Muscle of arm (tissue), 14 donors: ENCODE results near the gene TPD52L2. TPM values are rescaled to one million over a fixed set of nuclear protein-coding genes. Genes with fewer than 3 reads are reported as not detected.

ENCODE experiments used
- DNase-seq: peaks from one replicate; pipeline ENCODE4 v3.0.0-alpha.2; 2013
- long read RNA-seq, 11 donors: transcript quantifications; one replicate each; lab custom pipeline, GENCODE V29; 2026
- polyA plus RNA-seq, 12 donors: library from polyadenylated mRNA; unstranded; fragments of 120-200 nt; gene quantifications; one replicate each; pipeline ENCODE4 v1.2.1, GENCODE V29; 2013; ENCODE audit not compliant: insufficient read length in 12 of 12

TPD52L2 gene
- 10 to 100 TPM in 11 of 12 donors, not detected in 1; 69.3 to 87.5 (median 77.7) TPM for polyA plus RNA-seq
- long read RNA-seq, donor 1, full-length matches to known transcripts, result 37 of 58 reads
- long read RNA-seq, donor 1, partial matches to known transcripts, result 21 of 58 reads
- long read RNA-seq, donor 1, other reads (novel, unspliced or antisense), result 0 of 58 reads
- long read RNA-seq, donor 2, full-length matches to known transcripts, result 34 of 39 reads
- long read RNA-seq, donor 2, partial matches to known transcripts, result 5 of 39 reads
- long read RNA-seq, donor 2, other reads (novel, unspliced or antisense), result 0 of 39 reads
- long read RNA-seq, donor 3, full-length matches to known transcripts, result 13 of 19 reads
- long read RNA-seq, donor 3, partial matches to known transcripts, result 6 of 19 reads
- long read RNA-seq, donor 3, other reads (novel, unspliced or antisense), result 0 of 19 reads
- long read RNA-seq, donor 4, full-length matches to known transcripts, result 8 of 13 reads
- long read RNA-seq, donor 4, partial matches to known transcripts, result 5 of 13 reads
- long read RNA-seq, donor 4, other reads (novel, unspliced or antisense), result 0 of 13 reads
- long read RNA-seq, donor 5, full-length matches to known transcripts, result 40 of 45 reads
- long read RNA-seq, donor 5, partial matches to known transcripts, result 5 of 45 reads
- long read RNA-seq, donor 5, other reads (novel, unspliced or antisense), result 0 of 45 reads
- long read RNA-seq, donor 6, full-length matches to known transcripts, result 8 of 21 reads
- long read RNA-seq, donor 6, partial matches to known transcripts, result 13 of 21 reads
- long read RNA-seq, donor 6, other reads (novel, unspliced or antisense), result 0 of 21 reads
- long read RNA-seq, donor 7, full-length matches to known transcripts, result 12 of 12 reads
- long read RNA-seq, donor 7, partial matches to known transcripts, result 0 of 12 reads
- long read RNA-seq, donor 7, other reads (novel, unspliced or antisense), result 0 of 12 reads
- long read RNA-seq, donor 8, full-length matches to known transcripts, result 31 of 47 reads
- long read RNA-seq, donor 8, partial matches to known transcripts, result 16 of 47 reads
- long read RNA-seq, donor 8, other reads (novel, unspliced or antisense), result 0 of 47 reads
- long read RNA-seq, donor 9, transcript TPD52L2-203 (6 exons, 2,237 nt), result major isoform, 10 of 18 reads
- long read RNA-seq, donor 9, transcript TPD52L2-202 (7 exons, 2,297 nt), result minor isoform, 8 of 18 reads
- long read RNA-seq, donor 9, partial matches to known transcripts, result 0 of 18 reads
- long read RNA-seq, donor 9, other reads (novel, unspliced or antisense), result 0 of 18 reads
- long read RNA-seq, donor 10, full-length matches to known transcripts, result 26 of 31 reads
- long read RNA-seq, donor 10, partial matches to known transcripts, result 5 of 31 reads
- long read RNA-seq, donor 10, other reads (novel, unspliced or antisense), result 0 of 31 reads
- long read RNA-seq, donor 11, full-length matches to known transcripts, result 32 of 32 reads
- long read RNA-seq, donor 11, partial matches to known transcripts, result 0 of 32 reads
- long read RNA-seq, donor 11, other reads (novel, unspliced or antisense), result 0 of 32 reads

DNA sequence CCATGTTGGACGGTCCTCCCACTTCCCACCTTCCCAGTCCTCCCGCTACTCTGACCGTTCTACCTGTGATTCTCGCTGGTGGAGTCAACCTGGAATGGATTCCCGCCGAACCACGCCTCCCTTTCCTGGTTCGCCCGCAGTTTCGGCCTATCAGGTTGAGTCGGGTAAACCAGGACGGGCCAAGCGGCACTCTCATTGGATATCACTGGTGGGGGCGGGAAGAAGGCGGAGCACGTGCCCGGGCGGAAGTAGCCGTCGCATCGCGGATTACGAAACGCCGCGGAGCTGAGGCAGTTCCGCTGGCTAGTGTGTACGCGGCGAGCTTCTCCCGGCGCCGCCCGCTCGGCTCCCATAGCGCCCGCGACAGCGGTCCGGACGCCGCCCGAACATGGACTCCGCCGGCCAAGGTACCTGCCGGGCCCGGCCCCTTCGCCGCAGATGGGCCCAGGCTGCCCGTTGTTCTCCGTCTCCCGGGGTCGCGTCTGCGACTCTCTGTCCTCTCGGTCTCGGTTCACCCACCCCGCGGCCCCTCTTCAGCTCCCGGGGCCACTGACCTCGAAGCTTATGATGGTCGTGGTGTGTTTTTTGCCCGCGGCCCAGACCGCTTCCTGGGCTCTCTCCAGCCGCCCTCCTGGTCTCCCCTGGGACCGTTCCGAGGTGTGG lies at the start of gene TPD52L2:
TPD52L2 (plus strand) TSS at position 293 of the 663 bp plus-strand sequence; CDS start at position 389, 96 bp downstream.
- DNase-seq, result peak; percentile 98

DNA sequence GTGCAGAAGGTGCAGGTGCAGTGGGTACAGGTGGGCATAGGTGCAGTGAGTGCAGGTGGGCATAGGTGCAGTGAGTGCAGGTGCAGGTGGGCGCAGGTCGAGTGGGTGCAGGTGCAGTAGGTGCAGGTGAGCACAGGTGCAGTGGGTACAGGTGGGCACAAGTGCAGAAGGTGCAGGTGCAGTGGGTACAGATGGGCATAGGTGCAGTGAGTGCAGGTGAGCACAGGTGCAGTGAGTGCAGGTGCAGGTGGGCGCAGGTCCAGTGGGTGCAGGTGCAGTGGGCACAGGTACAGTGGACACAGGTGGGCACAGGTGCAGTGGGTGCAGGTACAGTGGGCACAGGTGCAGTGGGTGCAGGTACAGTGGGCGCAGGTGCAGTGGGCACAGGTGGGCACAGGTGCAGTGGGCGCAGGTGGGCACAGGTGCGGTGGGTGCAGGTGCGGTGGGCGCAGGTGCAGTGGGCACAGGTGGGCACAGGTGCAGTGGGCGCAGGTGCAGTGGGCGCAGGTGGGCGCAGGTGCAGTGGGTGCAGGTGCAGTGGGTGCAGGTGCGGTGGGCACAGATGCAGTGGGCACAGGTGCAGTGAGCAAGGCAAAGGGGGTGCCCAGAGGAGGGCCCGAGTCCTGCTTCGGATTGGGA lies 49.3 kb upstream of the TPD52L2 start:
- no peak for DNase-seq

DNA sequence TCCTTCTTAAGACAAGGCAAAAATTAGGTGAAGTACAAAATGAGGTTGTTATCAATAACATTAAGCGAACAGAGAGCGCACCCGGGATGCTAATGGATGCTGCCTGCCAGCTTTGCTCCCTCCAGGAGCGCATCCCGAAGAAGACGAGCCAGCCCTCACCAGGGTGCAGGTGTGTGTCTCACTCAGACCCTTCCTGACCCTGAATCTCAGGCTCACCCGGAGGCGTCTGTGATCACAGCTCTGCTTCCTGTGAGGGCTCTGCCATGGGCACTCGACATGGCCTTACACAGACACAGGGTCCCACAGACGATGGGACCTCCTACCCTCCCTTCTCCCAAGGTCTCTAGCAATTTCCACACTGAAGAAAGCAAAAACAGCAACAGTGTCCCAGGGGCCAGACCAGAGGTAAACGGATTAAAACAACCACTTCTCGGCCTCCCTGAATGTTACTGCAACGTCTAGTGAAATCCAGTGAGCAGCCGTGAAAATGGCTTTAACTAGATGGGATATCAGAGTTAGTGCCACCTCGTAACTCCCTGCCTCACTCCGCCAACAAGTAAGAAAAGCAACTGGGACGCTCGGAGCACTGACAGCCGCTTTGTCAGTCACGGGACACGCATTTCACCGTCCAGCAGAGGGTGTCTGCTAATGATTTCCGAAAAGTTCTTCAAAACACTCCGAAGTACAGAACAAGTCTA lies 45.7 kb upstream of the TPD52L2 start:
- no peak for DNase-seq

DNA sequence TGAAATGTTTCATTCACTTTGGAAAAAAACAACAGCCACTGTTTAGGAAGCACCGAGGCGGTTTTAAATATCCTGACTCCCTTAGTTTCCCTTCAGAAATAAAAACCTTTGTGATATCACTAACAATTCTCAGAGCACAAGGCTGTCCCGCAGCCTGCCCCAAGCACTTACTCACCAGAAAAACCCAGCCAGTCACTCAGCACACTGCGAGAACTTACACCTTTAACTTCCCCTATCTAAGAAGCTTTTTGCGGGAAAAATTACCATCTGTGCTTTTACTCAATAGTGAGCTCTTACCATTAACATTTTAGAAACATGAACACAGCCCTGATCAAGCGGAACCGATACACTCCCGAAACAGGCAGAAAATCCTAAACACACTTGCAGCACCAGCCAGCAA lies 43.3 kb upstream of the TPD52L2 start:
- no peak for DNase-seq

DNA sequence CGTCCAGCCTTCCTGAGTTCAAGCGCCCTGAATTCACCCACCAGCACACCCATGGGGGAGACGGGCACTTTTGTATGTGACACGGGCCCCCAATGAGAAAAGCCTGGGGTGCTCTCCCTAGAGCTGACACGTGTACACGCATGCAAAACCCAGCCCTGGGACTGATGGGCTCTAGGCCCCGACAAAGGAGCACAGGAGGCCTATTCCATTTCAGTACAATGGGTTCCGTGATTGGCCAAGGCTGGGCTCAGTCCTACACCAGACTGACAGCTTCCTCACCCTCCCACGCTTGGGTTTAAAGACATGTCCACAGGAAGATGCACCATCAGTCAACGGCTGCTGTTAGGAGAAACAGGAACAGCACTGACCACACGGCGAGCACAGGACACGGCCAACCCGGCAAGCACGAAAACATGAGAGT lies 42.8 kb upstream of the TPD52L2 start:
- DNase-seq, result no peak

DNA sequence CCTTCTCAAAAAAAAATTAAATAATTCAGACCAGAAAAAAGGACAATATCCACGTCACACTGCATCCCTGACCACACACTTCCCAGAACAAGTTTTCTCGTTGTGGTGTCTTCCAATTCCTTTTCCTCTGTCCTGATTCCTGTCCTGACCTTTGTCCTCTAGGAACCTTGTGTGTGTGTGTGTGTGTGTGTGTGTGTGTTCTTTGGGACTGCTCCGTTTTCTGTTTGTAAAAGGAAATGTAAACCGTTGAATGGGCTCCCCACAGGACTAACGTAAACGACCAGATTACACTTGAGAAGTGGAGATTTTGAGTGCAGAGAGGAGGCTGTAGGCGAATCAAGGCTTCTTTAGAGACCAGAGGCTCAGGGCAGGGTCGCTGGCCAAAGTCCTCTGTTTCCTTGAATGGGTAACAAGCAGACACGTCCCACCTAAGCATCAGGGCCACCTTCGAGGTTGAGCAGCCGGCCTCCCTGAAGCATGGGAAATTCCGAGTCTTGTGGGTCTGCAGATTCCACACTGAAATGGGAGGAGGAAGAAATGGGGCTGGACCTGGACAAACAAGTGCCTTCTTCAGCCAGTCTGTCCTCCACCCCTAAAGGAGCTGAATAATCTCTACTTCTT lies 41.3 kb upstream of the TPD52L2 start:
- DNase-seq, result no peak

DNA sequence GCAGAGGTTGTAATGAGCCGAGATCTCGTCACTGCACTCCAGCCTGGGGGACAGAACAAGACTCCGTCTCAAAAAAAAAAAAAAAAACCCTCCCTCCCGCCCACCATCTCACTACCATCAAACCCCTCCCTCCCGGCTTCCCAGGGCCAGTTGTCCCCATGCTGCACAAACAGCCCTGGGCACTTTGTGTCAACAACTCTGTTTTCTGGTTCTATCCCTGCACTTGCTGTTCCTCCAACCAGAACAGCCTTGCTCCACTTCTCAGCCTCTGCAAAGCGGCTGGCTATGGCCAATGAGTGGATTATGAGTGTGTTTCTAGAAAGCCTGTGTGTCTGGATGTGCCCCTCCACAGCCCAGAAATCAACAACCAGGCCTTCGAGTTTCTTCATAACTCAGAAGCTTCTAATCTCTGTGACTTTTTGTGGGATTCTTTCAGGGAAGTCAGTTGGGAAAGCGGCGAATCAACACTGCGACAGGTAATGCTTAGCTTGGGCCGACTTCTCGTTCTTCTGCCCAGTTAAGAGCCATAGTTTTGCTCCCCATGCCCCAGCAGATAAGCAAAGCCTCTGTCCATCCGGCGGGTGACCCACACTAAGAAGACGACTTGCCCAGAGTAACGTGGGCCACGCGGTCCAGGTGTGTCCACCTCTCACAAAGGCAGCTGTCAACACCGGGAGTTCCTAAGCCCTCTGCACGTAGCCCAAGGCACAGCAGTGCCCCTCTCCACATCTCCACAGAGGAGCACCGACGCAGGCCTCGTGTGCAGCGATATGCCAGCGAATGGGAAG lies 39.5 kb upstream of the TPD52L2 start:
- no peak for DNase-seq

DNA sequence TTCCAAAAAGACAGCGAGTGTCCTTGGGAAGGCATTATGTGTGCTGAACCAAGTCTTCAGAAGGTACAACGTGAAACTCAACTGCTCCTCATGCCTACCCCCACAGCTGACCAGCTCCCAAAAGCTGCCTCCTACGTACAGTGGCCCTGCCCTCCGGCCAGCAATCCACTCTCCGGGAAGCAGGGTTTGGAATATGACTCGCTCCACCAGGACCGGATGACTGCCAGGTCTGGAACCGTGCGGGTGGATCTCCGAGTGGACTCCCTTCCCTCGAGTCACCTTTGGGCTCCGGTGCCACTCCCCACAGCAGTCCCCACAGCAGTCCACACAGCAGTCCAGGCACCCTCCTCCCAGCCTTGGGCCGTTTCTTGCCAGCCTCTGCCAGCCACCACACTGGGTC lies 38.3 kb upstream of the TPD52L2 start:
- DNase-seq, result no peak

DNA sequence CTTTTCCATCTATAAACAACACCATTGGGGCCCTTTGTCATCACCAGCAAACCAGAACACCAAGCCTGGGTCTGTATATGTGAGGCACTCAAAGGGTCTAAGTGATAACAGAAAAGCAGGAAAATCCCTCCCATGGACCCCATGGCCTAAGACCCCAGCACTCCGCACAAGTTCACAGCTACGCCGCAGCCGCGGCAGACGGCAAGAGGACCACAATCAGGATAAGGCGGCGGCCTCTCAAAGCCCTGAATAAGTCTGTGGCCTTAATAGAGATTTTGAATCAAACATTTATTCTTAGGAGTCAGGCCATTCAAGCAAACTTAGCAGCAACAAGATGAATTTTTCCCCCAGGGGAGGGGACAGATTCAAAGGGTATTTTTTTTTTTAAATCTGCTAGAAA lies 36.9 kb upstream of the TPD52L2 start:
- no peak for DNase-seq

DNA sequence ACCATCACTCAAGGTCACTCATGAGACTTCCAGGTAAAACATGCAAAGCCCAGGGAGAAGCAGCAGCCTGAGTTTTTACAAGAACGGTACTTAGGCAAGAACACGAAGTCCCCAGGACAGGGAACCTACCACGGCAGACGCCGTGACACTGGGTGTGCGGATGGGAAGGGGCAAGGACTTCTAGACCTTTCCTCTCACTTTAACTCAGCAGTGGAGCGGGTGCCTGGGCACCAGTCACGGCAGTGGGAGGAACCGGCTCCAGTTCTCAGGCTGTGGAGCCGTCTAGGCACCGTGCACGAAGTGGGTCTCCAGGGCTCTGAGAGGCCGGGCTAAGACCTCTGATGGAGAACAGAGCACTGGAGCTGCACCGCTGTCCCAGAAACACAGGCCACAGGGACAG lies 36.5 kb upstream of the TPD52L2 start:
- DNase-seq, result no peak

DNA sequence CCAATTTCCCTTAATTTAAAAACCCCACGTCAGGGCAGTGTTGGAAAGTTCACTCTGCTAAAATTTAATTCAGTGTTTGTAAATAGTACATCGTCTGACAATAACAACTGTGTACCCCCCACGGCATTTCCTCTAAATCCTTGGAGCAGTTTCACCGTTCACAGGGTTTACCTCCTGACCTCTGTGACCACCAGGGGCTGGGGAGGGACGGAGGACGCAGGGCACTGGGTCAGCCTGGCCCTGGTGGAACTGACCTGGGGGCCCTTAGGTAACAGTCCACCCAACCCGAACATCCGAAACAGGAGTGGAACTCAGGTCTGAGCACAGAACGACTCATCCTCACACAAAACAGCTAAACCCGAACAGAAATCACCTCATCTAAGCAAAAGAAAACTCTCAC lies 36.1 kb upstream of the TPD52L2 start:
- DNase-seq, result no peak

DNA sequence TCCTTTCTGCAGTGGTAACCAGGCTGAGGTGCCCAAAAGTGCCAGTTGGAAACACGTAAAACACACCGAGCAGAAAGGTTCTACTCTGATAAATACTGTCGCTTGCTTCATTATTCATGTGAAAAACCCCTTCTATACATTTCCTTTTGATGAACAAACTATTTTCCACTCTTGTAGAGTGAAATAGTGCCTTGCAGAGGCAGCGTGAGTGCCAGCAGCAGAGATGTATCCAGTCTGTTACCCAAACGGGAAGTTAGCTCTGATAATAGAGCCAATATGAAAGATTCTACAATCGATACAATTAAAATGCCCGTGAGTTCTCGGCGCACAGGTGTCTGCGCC lies 35.5 kb upstream of the TPD52L2 start:
- no peak for DNase-seq

DNA sequence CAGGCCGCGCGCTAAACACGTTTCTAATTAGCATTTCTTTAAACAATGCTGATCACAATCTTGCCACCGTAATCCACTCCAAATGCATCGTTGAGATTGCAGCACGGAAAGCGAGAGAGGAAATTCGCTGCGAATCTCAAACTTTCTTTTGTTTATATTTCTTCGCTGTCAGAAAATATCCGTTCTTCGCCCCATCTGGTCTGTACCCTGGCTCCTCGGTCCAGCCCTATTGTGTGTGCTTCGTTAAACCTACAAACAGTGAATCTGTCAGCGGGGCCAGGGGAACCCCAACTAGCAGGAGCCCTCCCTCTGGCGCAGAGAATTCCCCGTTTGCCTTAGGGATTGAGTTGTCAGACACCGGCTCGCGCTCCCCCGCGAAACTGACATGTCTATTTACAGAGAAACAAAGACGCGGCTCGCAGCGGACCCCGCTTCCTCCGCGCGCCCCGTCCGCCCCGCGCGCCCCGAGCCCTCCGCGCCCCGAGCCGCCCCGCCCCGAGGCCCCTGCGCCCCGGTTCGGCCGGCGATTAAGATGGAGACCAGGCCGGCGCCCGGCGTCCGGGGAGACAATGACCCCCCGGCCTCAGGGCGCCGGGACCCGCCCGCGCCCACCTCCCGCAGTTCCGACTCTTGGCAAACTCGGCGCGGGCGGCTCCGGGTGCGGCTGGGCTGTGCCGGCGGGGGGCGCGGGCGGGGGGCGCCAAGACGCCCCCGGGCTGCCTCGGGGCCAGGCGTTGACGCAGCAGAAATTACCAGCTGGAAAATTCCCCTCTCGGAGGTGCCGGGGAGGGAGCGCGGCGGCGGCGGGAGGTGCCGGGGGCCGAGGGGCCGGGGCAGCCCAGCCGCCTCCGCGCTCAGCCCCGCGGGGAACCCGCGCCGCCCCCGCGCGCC lies 34.9 kb upstream of the TPD52L2 start:
- no peak for DNase-seq

DNA sequence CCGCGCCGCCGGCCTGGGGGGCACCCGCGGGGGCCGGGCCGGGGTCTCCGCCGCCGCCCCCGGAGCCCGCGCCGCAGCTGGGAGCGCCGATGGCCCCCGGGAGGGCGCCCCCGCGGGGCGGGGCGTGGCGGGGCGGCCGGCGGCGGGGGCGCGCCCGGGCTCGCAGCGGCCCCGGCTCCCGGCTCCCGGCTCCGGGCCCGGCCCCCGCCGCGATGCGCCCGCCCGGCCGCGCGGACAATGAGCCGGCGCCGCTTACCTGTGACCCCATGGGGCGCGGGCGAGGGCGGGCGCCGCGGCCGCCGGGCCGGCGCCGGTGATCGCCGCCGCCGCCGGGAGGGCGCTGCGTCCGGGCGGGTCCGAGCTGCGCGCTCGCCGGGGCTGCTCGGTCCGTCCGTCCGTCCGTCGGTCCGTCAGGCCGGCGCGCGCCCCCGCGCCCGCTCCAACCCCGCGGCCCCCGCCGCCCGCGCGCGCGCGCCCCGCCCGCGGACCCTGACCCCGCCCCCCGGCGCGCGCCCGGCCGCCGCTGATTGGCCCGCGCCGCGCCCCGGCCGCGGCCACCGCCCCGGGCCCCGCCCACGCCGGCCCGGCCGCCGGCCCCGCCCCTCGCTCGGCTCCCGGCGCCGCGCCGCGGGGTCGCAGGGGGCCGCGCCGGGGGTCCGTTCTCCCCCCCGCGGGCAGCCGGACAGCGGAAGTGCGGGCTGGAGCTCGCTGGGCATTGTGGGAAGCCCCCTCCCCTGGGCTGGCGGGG lies 34.1 kb upstream of the TPD52L2 start, which contains the start of gene ZBTB46:
ZBTB46 (minus strand) TSS at position 424 of the 748 bp plus-strand sequence. CDS start 40,507 bp downstream, outside the sequence.
- no peak for DNase-seq

DNA sequence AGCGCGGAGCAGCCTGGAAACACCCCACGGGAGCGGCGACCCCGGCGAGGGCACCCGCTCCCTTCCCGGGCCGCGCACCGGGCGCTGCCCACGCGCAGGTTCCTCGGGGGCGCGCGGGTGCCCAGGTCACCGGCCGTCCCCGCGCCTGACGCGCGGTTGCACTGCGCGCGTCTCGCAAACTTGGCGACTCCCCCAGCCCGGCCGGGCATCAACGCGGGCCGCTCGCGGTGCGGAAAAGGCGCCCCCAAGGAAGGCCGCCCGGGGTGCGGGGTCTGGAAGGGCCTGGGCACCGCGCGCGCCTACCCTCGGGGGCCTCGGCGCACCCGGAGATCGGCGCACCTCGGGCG lies 33.5 kb upstream of the TPD52L2 start:
- no peak for DNase-seq

DNA sequence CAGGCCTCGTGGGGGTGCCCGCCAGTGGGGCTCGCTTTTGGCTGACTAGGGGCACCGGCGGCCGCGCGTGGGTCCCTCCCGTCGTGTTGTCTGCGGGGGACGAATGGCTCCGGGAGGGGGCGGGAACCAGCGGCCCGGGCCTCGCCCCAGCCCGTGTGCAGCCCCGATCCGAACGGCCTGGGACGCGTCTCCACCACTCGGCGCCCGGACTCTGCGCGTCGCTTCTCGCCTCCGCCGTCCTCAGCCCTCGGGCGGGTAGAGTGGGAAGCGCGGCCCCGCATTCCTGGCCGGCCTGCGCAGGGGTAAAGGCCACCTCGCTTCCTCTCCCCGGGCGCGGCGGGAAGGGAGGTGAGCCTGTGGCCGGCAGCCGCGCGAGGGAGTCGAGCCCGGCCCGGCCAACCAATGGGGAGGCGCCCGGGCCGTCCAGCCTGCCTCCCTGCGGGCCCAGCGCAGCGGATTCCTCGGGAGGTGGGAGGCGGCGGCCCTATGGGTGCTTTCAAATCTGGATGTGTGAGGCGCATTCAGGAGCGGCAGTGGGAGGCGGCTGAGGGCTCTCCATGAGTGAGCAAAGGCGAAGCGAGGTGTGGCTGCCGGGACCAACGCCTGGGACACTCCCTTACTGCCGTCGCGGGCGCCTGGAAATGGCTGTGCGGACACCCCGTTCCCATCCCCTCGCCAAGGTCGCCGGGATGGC lies 32.9 kb upstream of the TPD52L2 start:
- no peak for DNase-seq
